H1 (cell line): ENCODE measurements around the gene SKP2. TPM values are rescaled to one million over a fixed set of nuclear protein-coding genes. Genes with fewer than 3 reads are reported as not detected.

Experiments used
- ASH2L ChIP-seq: fragments of 200-600, 300-600 bp; sonication (generic); IDR thresholded peaks from one replicate; pipeline ENCODE4 v1.7.1; 2017; ENCODE audit warnings: low read length
- JUND ChIP-seq: IDR thresholded peaks from 2 replicates; pipeline ENCODE4 v1.6.1; 2011; ENCODE audit warnings: mild to moderate bottlenecking, improper control_type of control experiment, low read length
- KDM1A ChIP-seq: fragments of 200-600, 300-600 bp; sonication (generic); IDR thresholded peaks from 2 replicates; pipeline ENCODE4 v1.7.1; 2016; ENCODE audit warnings: mild to moderate bottlenecking, low read length, borderline replicate concordance
- SP4 ChIP-seq: IDR thresholded peaks from 2 replicates; pipeline ENCODE4 v1.6.1; 2012; ENCODE audit warnings: low read length, inconsistent platforms
- polyA plus RNA-seq, 7 experiments: library from polyadenylated mRNA; depleted of rRNA in 3 of 7; stranded (reverse) in 5 of 7; unstranded in 2 of 7; fragments of >200 nt in 5 of 7; fragments of 200-250 nt in 2 of 7; gene quantifications; 1 replicate in 5 of 7; 2 replicates in 1 of 7; 4 replicates in 1 of 7; pipeline versions ENCODE4 v1.2.1 to v1.2.3, GENCODE V29; 2011 to 2013; ENCODE audit warnings: missing spikeins in 2 of 7, mixed read lengths in 2 of 7
- total RNA-seq: library from RNA; stranded (reverse); fragmentation: NEBNext Ultra II Directional; extraction: Animal tissue kit (Norgen Biotek cat#: 25700); gene quantifications from 2 replicates; pipeline ENCODE4 v1.2.1, GENCODE V29; 2021

The SKP2 gene
- total and polyA plus RNA-seq, 2 of the 8 experiments (the other 6 are each of a cell fraction or from before 2014, with no cell fraction given) = 49.9 to 104 TPM

GRCh38 chr5:36228505-36228904 is 76.6 kb downstream of the SKP2 start (continued):
- TF ChIP-seq KDM1A = no peak
- no peak for TF ChIP-seq ASH2L
- no peak for TF ChIP-seq JUND
- no peak for TF ChIP-seq SP4
- TF ChIP-seq, all 59 proteins: peak for 0
